Renal pelvis (tissue), 4 donors: Measurements from ENCODE around the gene SLX9. TPM values are rescaled to one million over a fixed set of nuclear protein-coding genes. Genes with fewer than 3 reads are reported as not detected.
A peak's percentile ranks its signal among the peaks of the same experiment; 100 is the strongest.

Experiments
- DNase-seq: peaks from one replicate; pipeline ENCODE4 v3.0.0-alpha.2; 2013
- polyA plus RNA-seq, 3 donors: library from polyadenylated mRNA; unstranded; fragments of 120-200 nt; gene quantifications; one replicate each; pipeline ENCODE4 v1.2.1, GENCODE V29; 2013; ENCODE audit not compliant: insufficient read length in 3 of 3

The SLX9 gene
- polyA plus RNA-seq, 3 donors: 17.9 to 24.4 (median 24.0) TPM

DNA sequence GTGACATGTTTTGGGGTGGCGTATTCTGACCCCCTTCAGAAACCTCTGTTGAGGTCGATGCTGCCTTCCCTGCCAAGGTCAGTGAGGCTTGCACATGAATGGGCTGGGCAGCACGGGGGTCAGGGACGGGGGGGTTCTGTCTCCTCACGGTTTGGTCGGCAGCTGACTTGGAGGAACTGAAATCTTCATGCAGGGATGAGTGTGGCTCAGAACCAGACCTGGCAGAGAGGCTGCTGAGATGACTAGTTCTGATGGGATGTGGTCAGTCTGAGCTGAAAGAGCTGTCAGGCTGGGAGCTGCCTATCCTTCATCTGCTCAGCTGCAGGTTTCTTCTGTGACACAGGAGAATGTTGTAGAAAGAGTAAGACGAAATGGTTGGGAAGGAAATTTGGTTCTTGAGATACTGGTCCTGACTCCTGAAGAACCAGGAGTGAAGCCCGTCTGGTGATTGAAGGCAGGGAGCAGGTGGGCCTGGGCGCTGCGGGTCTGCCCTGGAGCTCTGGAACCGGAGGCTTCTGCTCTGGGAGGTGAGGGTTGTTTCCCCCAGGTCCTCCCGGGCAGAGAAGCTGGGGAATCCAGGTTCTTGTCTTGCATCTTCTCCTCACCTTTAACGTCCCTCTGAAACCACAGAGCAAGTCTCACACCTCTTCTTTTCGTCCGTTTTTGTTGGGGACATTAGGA is 3.3 kb downstream of the SLX9 start:
- DNase-seq: no peak

GRCh38 chr21:44943686-44944550 is 4.1 kb downstream of the SLX9 start:
- no peak for DNase-seq

DNA sequence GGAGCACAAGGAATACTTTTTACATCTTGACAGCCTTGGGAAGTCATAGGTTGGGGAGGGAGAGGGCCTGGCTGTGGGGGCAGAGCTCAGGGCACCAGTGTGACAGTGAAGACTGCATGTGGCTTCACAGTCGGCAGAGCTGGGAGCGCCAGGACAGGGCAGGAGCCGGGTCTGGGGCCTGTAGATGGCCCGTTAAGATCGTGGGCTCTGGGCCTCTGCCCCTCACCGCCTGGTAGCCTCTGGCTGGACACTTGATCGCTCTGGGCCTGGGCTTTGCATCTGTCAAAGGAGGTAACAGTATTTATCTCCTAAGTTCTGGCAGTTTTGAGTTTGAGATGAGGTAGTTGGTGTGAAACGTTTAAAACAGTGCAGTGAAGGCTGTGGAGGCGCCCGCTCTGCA is 4.8 kb downstream of the SLX9 start:
- DNase-seq: no peak

GRCh38 chr21:44946254-44947041 is 6.6 kb downstream of the SLX9 start:
- no peak for DNase-seq

DNA sequence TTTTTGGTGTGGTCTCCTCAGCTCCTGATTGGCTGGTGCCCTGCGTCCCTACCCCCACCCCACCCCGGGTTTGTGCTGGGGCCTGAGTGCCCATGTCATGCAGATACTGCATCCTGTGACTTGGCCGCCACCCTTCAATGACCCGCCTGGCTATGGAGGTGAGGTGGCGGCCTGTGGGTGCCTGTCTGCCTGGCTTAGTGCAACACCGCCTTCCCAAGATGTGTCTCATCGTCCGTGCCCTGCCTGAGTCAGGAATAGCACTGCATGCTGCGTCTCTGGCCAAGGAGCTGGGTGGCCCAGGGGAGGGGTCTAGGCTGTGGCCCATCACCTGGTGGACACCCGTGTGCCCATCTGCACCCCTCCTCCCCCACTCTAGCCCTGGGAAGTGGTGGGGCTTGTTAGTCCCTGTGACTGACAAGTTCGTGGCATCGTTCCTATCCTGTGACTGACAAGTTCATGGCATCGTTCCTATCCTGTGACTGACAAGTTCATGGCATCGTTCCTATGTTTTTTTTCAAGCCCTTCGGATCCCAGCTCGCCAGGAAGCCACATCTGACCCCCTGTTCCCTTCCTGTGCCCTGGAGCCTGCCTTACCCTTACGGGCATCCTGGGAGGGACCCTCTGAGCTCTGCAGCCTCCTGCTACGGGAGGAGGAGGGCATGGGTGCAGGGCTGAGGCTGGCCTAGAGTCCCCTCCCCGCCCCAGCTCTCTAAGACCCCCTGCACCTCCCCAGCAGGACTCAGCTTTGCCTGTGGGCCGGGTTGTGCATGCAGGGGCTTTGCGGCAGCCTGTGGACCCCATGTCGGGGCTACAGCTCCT is 7.5 kb downstream of the SLX9 start:
- DNase-seq: no peak

- DNase-seq: no peak
Observed at GRCh38 chr21:44947930-44948331, 8.1 kb downstream of the SLX9 start.

- no peak for DNase-seq
Observed at GRCh38 chr21:44948426-44949120, 8.7 kb downstream of the SLX9 start.

- no peak for DNase-seq
Observed at GRCh38 chr21:44949161-44949778, 9.4 kb downstream of the SLX9 start.

DNA sequence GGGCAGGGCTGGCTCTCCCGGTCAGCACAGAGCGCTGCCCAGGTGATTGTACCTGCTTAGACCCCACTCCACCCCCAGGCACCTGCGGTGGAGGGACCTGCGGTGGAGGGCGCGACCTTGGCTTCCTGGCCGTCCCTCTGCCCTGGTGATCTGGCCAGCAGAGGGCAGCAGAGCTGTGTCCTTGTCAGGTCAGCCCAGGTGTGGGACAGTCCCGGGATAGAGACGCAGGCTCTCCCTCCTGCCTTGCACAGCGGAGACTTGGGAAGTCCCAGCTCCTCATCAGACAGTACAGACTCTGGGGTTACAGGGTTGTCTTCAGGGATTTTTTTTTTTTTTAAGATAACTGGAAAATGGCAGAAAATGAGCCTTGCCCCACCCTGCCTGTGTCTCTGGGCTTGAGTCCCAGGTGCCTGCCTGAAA is 10.0 kb downstream of the SLX9 start:
- peak; percentile 61 for DNase-seq

DNA sequence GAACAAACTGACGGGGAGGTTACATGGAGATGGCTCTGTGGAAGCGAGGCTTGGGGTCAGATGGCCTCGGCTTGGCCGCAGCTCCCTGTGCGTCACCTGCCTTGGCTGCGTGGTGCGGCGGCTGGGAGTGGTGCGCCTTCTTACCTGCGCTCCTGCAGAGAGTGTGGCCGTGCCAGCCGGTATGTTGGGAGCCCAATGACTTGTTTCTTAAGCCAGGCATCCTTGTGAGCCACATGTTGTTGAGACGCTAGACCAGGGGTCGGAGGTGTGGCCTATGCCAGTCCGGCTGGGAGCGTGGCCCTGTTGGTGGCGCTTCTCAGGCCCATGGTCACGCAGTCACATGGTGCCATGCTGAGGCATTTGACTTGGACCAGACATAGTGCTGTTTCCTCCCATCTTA is 10.5 kb downstream of the SLX9 start:
- no peak for DNase-seq

DNA sequence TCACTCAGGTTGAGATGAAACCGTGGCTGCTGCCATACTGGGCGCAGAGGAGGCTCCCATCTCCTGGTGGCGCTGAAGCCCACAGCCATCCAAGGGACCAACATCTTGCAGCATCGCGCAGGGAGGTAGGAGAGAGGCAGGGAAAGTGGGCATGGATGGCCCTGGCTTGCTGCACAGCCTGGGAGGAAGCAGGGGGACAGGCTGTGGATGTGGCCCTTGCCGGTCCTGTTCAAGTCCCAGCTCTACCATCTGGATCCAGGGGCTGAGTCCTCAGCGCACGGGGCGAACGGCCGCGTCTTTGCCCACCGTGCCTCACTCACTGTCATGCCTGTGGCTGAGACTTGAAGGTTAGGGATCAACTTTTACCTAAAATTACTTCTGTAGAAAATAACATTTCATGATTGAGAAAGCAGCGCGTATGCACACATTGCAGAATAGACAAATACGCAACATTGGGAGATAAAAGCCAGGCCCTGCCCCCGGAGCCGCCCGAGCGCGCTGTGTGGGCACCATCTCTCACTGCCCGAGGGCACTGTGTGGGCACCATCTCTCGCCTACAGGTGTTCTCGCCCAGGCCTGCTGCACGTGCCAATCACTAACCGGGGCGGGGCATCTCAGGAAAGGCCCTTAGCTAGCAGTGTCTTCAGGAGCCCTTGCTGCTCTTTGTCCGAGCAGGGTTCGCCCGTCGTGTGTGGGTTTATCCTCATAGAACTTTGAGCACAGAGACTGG is 11.5 kb downstream of the SLX9 start:
- DNase-seq: no peak

GRCh38 chr21:44952116-44952928 is 12.5 kb downstream of the SLX9 start:
- DNase-seq: no peak

GRCh38 chr21:44952929-44953627 is 13.2 kb downstream of the SLX9 start:
- DNase-seq: no peak

- DNase-seq: no peak
Observed at GRCh38 chr21:44953628-44954021, 13.8 kb downstream of the SLX9 start.

DNA sequence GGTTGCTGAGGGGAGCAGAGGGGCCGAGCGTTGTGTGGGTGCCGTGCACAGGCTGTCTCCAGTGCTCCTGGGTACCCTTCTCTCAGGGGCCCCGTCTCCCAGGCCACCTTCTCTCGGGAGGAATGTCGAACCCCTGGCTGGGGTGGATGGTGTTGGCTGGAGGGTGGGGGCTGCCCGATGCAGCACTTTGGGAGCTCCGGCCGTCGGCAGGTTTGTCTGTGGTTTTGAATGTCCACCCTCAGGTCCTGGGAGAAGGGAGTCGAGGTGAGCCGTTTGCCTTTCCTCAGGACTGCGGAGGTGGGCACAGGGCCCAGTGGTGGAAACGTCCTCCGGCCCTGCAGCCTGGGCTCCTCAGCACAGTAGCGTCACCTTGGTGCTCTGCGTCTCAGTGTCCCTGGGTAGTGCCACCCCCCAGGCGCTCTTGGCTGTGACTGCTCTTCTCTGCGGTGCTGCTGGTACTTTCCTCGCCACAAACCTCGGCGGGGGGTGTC is 14.5 kb downstream of the SLX9 start:
- DNase-seq: no peak

- no peak for DNase-seq
Observed at GRCh38 chr21:44955141-44955797, 15.4 kb downstream of the SLX9 start.

DNA sequence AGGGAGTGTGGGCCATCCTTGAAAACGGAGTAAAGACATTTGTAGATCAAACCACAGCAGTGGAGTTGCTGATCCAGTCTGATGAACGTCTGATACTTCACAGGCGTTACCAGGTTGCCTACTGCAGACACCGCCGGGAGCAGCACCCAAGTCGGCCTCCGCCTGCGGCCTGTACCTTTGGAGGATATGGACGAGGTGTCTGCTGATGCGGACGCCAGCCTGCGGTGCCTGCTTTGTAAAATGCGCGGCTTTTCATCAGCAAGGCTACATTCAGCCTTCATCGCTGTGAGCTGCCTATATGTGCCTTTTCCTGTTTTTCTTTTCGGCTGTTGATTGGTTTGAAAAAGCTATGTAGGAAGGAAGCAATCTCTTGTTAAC is 16.0 kb downstream of the SLX9 start:
- no peak for DNase-seq
